Activated naive CD8-positive, alpha-beta T cell (primary cell): Measurements from ENCODE around the gene ALG10B.
"Not testable (repeated sequence)": the region's sequence is repeated elsewhere in the genome, so short reads cannot be mapped to it uniquely, and the experiment has no call there.

ENCODE experiments used
- H3K27ac Mint-ChIP-seq: one replicate; pipeline ENCODE4 v1.8.0; 2021; ENCODE audit warnings: mixed read lengths
- H3K27me3 Mint-ChIP-seq: one replicate; pipeline ENCODE4 v1.8.0; 2021; ENCODE audit warnings: mixed read lengths
- H3K36me3 Mint-ChIP-seq: one replicate; pipeline ENCODE4 v1.8.0; 2021; ENCODE audit warnings: mixed read lengths
- H3K4me1 Mint-ChIP-seq: one replicate; pipeline ENCODE4 v1.8.0; 2021; ENCODE audit warnings: low read depth, mixed read lengths
- H3K4me3 Mint-ChIP-seq: one replicate; pipeline ENCODE4 v1.8.0; 2021; ENCODE audit warnings: mild to moderate bottlenecking, mixed read lengths
- H3K9me3 Mint-ChIP-seq: one replicate; pipeline ENCODE4 v1.8.0; 2021; ENCODE audit warnings: low read depth, mixed read lengths

The ALG10B gene, protein sequence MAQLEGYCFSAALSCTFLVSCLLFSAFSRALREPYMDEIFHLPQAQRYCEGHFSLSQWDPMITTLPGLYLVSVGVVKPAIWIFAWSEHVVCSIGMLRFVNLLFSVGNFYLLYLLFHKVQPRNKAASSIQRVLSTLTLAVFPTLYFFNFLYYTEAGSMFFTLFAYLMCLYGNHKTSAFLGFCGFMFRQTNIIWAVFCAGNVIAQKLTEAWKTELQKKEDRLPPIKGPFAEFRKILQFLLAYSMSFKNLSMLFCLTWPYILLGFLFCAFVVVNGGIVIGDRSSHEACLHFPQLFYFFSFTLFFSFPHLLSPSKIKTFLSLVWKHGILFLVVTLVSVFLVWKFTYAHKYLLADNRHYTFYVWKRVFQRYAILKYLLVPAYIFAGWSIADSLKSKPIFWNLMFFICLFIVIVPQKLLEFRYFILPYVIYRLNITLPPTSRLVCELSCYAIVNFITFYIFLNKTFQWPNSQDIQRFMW

DNA sequence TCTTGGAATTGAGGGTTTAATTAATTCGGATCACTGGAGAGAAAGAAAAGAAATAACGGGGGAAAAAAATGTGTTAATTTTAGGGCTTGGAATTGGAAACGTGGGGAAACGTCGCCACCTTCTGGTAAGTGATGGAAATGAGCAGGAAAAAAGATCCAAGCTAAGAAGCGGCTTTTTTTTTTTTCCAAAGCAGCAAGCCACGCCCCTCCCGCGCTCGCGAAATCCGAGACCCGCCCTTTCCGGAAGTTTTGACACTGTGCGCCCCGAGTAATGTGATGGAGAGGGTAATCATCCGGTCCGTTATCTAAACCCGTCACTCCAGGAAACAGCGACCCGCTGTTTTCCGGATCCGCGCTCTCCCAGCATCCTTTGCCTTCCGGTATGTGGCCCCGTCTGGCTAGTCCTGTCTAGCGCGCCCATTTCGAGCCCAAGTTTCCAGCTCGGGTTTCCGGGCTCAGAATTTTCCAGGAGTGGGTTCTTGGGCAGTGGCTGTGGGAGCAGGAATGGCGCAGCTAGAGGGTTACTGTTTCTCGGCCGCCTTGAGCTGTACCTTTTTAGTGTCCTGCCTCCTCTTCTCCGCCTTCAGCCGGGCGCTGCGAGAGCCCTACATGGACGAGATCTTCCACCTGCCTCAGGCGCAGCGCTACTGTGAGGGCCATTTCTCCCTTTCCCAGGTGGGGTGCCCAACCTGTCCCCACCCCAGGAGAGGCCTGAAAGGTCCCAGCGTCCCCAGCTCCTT lies at the start of gene ALG10B:
Gene ALG10B (plus strand): TSS at position 384 of the 739 bp plus-strand sequence. CDS start 120 bp downstream, at position 504.
- H3K4me1 Mint-ChIP-seq = peaks cover 26% of the 10 kb centered on the region
- peak within 1 kb of the TSS; percentile 95 for H3K27ac Mint-ChIP-seq
- no peaks in the 10 kb centered on the region for H3K9me3 Mint-ChIP-seq
- peak within 1 kb of the TSS; percentile 96 for H3K4me3 Mint-ChIP-seq
- H3K27me3 Mint-ChIP-seq = no peaks in the 10 kb centered on the region
- peaks cover 4% of the 10 kb centered on the region for H3K36me3 Mint-ChIP-seq

DNA sequence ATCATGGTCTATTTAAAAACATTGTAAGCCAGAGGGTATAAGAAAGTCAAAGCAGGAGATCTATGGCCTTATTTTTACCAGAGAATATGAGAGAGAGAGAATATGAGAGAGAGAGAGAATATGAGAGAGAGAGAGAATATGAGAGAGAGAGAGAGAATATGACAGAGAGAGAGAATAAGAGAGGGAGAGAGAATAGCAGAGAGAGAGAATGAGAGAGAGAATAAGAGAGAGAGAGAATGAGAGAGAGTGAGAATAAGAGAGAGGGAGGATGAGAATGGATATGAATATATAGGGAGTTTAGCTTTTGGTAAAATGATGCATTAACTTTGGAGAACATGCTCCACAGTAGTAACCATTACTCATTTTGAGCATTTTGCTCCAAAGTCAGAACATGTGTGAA lies 48.0 kb upstream of the ALG10B start:
- no peaks in the 10 kb centered on the region for H3K4me1 Mint-ChIP-seq
- no peaks in the 10 kb centered on the region for H3K27me3 Mint-ChIP-seq
- no peak overlapping the region for H3K27ac Mint-ChIP-seq
- H3K9me3 Mint-ChIP-seq = no peaks in the 10 kb centered on the region
- H3K4me3 Mint-ChIP-seq = no peak overlapping the region
- H3K36me3 Mint-ChIP-seq = no peaks in the 10 kb centered on the region

DNA sequence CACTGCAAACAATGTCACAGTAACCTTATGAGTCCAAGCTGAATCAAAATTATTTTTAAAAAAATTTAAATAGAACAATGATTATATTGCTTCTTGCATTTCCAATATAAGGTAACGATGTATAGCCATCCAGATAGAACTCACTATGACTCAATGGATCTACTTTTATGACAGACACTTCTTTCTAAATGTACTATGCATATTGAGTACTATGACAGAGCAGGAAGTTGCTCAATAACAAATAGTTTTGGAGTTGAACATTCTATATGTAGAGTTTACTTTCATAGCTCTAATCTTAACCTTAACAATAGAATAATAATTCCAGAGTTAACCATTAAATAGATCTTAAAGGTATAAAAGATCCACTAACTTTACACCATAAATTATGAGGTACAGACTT lies 46.7 kb upstream of the ALG10B start:
- no peaks in the 10 kb centered on the region for H3K27me3 Mint-ChIP-seq
- no peak overlapping the region for H3K4me3 Mint-ChIP-seq
- no peaks in the 10 kb centered on the region for H3K36me3 Mint-ChIP-seq
- H3K9me3 Mint-ChIP-seq = no peaks in the 10 kb centered on the region
- no peak overlapping the region for H3K27ac Mint-ChIP-seq
- H3K4me1 Mint-ChIP-seq = no peaks in the 10 kb centered on the region

DNA sequence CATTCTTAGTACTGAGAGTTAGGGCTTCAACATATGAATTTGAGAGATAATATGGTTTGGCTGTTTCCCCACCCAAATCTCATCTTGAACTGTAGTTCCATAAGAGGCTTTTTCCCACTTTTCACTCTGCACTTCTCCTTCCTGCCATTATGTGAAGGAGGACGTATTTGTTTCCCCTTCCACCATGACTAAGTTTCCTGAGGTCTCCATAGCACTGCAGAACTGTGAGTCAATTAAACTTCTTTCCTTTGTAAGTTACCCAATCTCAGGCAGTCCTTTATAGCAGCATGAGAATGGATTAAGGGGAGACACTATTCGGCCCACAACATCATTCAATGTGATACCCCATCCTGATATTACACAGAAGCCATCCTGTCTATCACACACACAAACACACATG lies 36.8 kb upstream of the ALG10B start:
- no peaks in the 10 kb centered on the region for H3K4me1 Mint-ChIP-seq
- H3K9me3 Mint-ChIP-seq = peaks cover 3% of the 10 kb centered on the region
- peaks cover 5% of the 10 kb centered on the region for H3K27me3 Mint-ChIP-seq
- H3K36me3 Mint-ChIP-seq = no peaks in the 10 kb centered on the region
- no peak overlapping the region for H3K27ac Mint-ChIP-seq
- no peak overlapping the region for H3K4me3 Mint-ChIP-seq

DNA sequence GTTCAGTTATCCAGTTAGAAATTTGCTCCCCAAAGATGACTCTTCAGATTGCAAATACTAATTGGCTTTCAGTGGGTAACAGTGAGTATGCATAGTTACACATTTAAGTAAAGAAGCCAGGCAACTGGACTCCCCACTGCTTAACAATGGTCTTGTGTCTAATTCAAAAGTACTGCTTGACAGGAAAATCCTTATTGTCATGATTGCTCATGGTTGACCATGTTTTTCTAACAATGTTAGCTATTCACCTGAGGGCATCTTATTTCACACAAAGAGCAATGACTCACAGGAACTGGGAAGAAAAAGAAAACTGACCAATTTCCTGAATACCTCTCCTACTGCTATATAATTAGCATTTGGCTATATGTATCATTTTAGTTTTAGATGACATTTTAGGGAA lies 33.7 kb upstream of the ALG10B start:
- Mint-ChIP-seq H3K27me3 (peaks cover 5% of the 10 kb centered on the region), H3K9me3 (no peaks in the 10 kb centered on the region), H3K36me3 (no peaks in the 10 kb centered on the region), H3K27ac (no peak overlapping the region), H3K4me3 (no peak overlapping the region), H3K4me1 (no peaks in the 10 kb centered on the region)

DNA sequence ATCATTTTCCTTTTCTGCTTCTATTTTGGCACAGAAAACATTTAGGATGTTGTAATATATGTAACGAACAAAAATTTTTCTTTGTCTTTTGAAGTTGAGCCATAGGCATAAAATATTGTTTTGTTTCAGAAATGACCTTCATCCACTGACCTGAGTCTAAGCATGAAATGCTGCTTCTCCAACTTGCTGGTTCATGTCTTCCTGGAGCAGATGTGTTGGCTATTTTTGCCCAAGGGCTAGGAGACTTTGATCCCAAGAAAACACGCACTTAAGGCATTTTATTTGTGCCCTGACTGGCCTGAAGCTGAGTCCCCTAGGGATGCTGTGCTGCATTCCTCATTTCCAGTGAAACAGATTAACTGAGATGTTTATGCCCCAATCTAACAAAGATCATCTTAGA lies 27.2 kb upstream of the ALG10B start:
- Mint-ChIP-seq H3K9me3 (no peaks in the 10 kb centered on the region), H3K4me3 (no peak overlapping the region), H3K4me1 (no peaks in the 10 kb centered on the region), H3K27ac (no peak overlapping the region), H3K36me3 (no peaks in the 10 kb centered on the region), H3K27me3 (peaks cover 5% of the 10 kb centered on the region)

DNA sequence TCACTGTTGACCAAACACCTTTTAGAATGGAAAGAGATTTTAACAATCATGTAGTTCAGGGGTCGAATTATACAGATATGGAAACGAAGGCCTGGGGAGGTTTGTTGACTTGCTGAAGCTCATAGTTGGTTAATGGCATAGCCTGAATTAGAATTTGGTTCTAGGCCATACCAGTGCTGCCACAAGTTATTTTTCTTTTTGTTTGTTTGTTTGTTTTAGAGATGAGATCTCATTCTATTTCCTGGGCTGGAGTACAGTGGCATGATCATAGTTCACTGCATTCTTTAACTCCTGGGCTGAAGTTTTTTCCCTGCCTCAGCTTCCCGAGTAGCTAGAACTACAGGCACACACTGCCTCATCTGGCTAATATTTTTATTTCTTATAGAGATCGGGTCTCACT lies 25.4 kb upstream of the ALG10B start:
- Mint-ChIP-seq H3K4me3 (no peak overlapping the region), H3K9me3 (no peaks in the 10 kb centered on the region), H3K27me3 (peaks cover 6% of the 10 kb centered on the region), H3K27ac (no peak overlapping the region), H3K36me3 (peaks cover 2% of the 10 kb centered on the region), H3K4me1 (no peaks in the 10 kb centered on the region)

DNA sequence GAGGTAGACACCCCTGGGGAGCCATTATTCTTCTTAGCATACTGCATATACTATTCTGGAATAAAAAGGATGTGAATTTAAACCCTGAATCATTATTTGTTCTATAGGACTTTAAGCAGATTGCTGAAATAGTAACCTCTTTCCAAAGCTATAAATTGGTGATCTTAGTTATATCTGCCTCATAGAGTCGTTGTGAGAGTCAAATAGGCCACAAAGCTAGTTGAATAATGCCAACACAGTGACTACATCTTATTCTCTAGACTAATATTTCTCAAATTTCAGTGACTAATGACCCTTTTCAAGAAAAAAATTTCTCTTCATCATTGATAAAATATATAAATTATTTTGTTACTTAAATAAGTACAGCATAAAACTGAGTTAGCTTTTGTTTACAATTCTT lies 13.6 kb upstream of the ALG10B start:
- H3K4me3 Mint-ChIP-seq = not testable (repeated sequence)

DNA sequence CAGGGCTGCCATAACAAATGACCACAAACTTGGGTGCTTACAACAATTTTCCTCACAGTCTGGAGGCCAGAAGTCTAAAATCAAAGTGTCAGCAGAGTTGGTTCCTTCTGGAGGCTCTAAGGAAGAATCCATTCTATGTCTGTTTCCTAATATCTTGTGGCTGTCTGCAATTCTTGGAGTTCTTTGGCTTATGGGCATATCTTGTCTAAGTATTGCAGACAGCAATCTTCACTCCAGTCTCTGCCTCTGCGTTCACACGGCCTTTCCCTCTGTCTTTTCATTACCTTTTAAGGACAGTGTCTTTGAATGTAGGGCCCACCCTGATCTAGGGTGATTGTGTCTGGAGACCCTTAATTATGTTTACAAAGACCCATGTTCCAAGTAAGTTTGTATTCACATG lies 5.4 kb downstream of the ALG10B start:
- not testable (repeated sequence) for H3K27ac Mint-ChIP-seq, H3K27me3 Mint-ChIP-seq, H3K4me3 Mint-ChIP-seq, H3K36me3 Mint-ChIP-seq, H3K9me3 Mint-ChIP-seq
- H3K4me1 Mint-ChIP-seq = peaks cover 20% of the 10 kb centered on the region

More for the DNA sequence above, 13.6 kb upstream of the ALG10B start:
- H3K27me3 Mint-ChIP-seq, H3K4me1 Mint-ChIP-seq, H3K36me3 Mint-ChIP-seq, H3K27ac Mint-ChIP-seq: not testable (repeated sequence)
- H3K9me3 Mint-ChIP-seq = peaks cover 11% of the 10 kb centered on the region

DNA sequence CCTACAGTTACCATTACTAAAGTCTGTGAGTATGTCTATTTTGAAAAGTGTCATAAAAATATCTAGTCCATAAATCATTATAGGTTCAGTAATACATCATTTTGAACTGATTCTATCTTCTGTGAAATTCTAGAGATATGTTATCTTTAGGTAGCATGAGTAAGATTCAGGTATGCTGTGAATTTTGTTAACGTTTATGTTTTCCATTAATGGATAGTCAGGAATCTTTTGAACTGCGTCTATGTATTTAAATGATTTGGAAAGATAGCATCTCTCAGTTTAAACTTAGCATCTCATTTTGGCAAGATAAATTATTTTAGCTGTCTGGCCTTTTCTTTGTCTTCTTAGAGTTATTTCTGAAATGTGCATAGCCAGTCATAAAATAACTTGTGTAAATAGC lies 8.3 kb downstream of the ALG10B start:
- Mint-ChIP-seq H3K4me3 (no peak overlapping the region), H3K27ac (no peak overlapping the region), H3K9me3 (no peaks in the 10 kb centered on the region), H3K36me3 (no peaks in the 10 kb centered on the region), H3K27me3 (no peaks in the 10 kb centered on the region), H3K4me1 (peaks cover 4% of the 10 kb centered on the region)

DNA sequence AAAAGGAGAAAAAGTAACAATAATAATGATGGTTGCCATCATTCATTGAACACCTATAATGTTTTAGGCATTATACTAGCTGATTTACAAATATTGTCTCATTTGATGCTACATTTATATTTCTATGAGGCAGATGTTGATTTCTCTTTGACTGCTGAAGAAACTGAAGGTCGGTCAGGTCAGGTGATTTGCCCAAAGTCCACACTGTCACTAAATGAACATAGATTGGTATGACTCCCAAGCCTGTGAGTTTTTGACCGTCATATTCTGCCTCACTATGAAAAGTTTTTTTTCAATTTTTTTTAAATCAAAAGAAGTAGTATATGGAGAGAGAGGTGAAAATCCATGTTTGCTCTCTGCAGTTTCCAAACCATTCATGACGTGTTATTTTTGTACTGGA lies 10.8 kb downstream of the ALG10B start:
- Mint-ChIP-seq H3K36me3 (no peaks in the 10 kb centered on the region), H3K27me3 (no peaks in the 10 kb centered on the region), H3K27ac (no peak overlapping the region), H3K9me3 (no peaks in the 10 kb centered on the region), H3K4me1 (peaks cover 2% of the 10 kb centered on the region), H3K4me3 (no peak overlapping the region)

DNA sequence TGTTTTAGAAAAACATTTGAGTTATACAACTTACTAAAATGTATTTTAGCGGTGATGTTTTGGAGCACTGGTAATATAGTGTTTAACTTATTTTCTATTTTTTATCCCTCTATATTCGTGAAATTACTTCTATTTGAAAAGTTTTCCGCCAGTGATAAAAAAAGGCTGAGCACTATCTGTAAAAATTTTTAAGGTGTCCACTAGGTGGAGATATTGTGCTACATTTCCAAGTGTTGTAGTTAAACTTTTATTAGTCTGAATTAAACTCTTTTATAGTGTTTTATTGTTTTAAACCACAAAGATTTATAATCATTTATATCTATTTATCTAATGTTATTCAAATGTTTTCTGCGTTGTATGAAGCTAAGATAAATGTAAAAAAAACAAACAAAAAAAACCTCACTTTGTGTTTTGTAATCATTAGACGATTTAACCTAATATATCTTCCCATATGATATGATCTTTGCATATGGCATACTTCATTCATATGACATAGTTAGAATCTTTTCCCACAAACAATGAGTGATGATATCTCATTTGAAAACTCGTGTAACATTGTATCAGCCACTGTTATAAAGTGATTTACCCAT lies 11.8 kb downstream of the ALG10B start:
- Mint-ChIP-seq H3K4me1 (peaks cover 2% of the 10 kb centered on the region), H3K4me3 (no peak overlapping the region), H3K27me3 (no peaks in the 10 kb centered on the region), H3K9me3 (no peaks in the 10 kb centered on the region), H3K36me3 (no peaks in the 10 kb centered on the region), H3K27ac (no peak overlapping the region)

DNA sequence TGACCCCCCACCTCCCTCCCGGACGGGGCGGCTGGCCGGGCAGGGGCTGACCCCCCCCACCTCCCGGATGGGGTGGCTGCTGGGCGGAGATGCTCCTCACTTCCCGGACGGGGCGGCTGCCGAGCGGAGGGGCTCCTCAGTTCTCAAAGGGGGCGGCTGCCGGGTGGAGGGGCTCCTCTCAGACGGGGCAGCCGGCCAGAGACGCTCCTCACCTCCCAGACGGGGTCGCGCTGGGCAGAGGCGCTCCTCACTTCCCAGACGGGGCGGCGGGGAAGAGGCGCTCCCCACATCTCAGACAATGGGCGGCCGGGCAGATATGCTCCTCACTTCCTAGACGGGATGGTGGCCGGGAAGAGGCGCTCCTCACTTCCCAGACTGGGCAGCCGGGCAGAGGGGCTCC lies 13.8 kb downstream of the ALG10B start:
- not testable (repeated sequence) for H3K27ac Mint-ChIP-seq, H3K27me3 Mint-ChIP-seq, H3K36me3 Mint-ChIP-seq, H3K9me3 Mint-ChIP-seq, H3K4me3 Mint-ChIP-seq, H3K4me1 Mint-ChIP-seq

DNA sequence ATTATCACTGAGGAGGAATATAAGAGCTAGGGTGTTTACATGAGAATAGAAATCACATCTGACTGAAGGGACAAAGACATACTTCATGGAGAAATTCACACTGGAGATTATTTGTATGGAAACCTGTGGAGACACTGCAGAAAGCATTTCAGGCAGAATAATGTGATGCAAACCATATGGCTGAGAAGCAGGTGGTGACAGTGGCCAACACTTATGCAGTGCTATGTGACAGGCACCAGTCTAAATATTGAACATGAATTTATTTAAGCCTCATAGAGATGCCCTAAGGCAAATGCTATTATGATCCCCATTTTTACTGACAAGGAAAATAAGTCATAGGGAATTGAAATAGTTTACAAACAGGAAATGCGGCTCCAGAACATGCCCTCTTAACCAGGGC lies 16.2 kb downstream of the ALG10B start:
- Mint-ChIP-seq H3K9me3 (no peaks in the 10 kb centered on the region), H3K27ac (no peak overlapping the region), H3K4me3 (no peak overlapping the region), H3K4me1 (peaks cover 2% of the 10 kb centered on the region), H3K27me3 (no peaks in the 10 kb centered on the region), H3K36me3 (no peaks in the 10 kb centered on the region)

DNA sequence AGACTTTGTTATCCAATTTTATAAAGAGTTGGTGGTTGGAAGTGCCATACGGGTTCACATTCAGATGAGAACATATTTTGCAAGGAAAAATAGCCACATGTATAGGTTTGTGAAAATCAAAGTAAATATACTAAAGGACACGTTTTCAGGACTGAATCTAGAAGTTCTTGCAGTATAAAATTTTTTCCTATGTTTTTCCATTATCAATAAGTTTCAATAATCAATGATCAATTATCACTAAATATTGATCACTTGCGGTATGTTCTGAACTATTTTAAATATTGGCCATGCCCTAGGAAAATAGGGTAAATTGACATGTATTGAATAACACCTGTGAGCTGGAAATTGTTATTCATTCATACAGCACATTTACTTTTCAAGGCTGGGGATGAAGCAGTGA lies 25.9 kb downstream of the ALG10B start:
- H3K4me1 Mint-ChIP-seq = no peaks in the 10 kb centered on the region

More for the DNA sequence above, 25.9 kb downstream of the ALG10B start:
- Mint-ChIP-seq H3K36me3 (no peaks in the 10 kb centered on the region), H3K9me3 (no peaks in the 10 kb centered on the region), H3K27ac (no peak overlapping the region), H3K4me3 (no peak overlapping the region), H3K27me3 (peaks cover 5% of the 10 kb centered on the region)
